HEK293 (cell line): ENCODE measurements around the gene CCDC87.

Experiments used
- CTCF ChIA-PET: fragments of 350-600 bp; formaldehyde crosslinking; extraction: SDS; loops from one replicate; lab custom pipeline; 2021; ENCODE audit warnings: antibody characterized with exemption; lab: Yijun Ruan, JAX
- POLR2A ChIA-PET: fragments of 300-600 bp; formaldehyde crosslinking; extraction: SDS; loops from one replicate; lab custom pipeline; 2020; ENCODE audit warnings: antibody characterized with exemption, inconsistent platforms; lab: Yijun Ruan, JAX
- H3K27ac ChIP-seq: fragments of 200-500 bp; sonication (Bioruptor generic); 2 replicates; pipeline ENCODE4 v1.5.1; 2014; ENCODE audit warnings: low read depth, low read length, control low read depth, inconsistent platforms; ENCODE audit errors: extremely low read depth
- H3K36me3 ChIP-seq, 2 experiments: fragments of 200-500 bp in 1 of 2; sonication (Bioruptor generic) in 1 of 2; 1 replicate in 1 of 2; 2 replicates in 1 of 2; pipeline ENCODE4 v1.5.1; 2014 to 2017; ENCODE audit warnings: inconsistent platforms in 2 of 2, low read length in 2 of 2; ENCODE audit not compliant: control insufficient read depth in 2 of 2, insufficient read depth in 1 of 2
- H3K4me1 ChIP-seq: fragments of 200-500 bp; sonication (Bioruptor generic); 2 replicates; pipeline ENCODE4 v1.5.1; 2014; ENCODE audit warnings: mild to moderate bottlenecking, low read length, inconsistent platforms; ENCODE audit not compliant: control insufficient read depth, insufficient read depth
- H3K4me3 ChIP-seq: 2 replicates; pipeline ENCODE4 v1.5.1; 2011; ENCODE audit warnings: low read depth, mild to moderate bottlenecking, control low read depth, low read length, moderate library complexity
- H3K9me3 ChIP-seq: fragments of 200-500 bp; sonication (Bioruptor generic); 2 replicates; pipeline ENCODE4 v1.5.1; 2014; ENCODE audit warnings: low read depth, low read length, inconsistent platforms; ENCODE audit not compliant: control insufficient read depth, insufficient read depth
- MEIS1 ChIP-seq: sonication (generic); formaldehyde crosslinking; IDR thresholded peaks from 2 replicates; pipeline ENCODE4 v1.8.1; 2022; ENCODE audit warnings: missing genetic modification reagents, mild to moderate bottlenecking, borderline replicate concordance
- SP7 ChIP-seq: fragments of 450-650 bp; formaldehyde crosslinking; IDR thresholded peaks from 2 replicates; pipeline ENCODE4 v1.5.1; 2016; ENCODE audit warnings: missing biosample characterization, missing genetic modification characterization
- ZBTB48 ChIP-seq: fragments of 450-650 bp; formaldehyde crosslinking; IDR thresholded peaks from 2 replicates; pipeline ENCODE4 v1.5.1; 2016; ENCODE audit warnings: missing biosample characterization, missing genetic modification characterization
- ZBTB49 ChIP-seq: fragments of 450-650 bp; formaldehyde crosslinking; IDR thresholded peaks from 2 replicates; pipeline ENCODE4 v1.5.1; 2016; ENCODE audit warnings: missing biosample characterization, missing genetic modification characterization, low read depth
- ZBTB6 ChIP-seq: fragments of 450-650 bp; formaldehyde crosslinking; IDR thresholded peaks from 2 replicates; pipeline ENCODE4 v1.5.1; 2017; ENCODE audit warnings: missing biosample characterization, missing genetic modification characterization
- ZNF157 ChIP-seq: fragments of 450-650 bp; formaldehyde crosslinking; IDR thresholded peaks from 2 replicates; pipeline ENCODE4 v1.5.1; 2016; ENCODE audit warnings: missing biosample characterization, missing genetic modification characterization
- ZNF169 ChIP-seq: fragments of 450-650 bp; formaldehyde crosslinking; IDR thresholded peaks from 2 replicates; pipeline ENCODE4 v1.5.1; 2016; ENCODE audit warnings: missing biosample characterization, missing genetic modification characterization
- ZNF362 ChIP-seq: fragments of 450-650 bp; formaldehyde crosslinking; IDR thresholded peaks from 2 replicates; pipeline ENCODE4 v1.5.1; 2016; ENCODE audit warnings: missing biosample characterization, missing genetic modification characterization
- ZNF366 ChIP-seq: fragments of 450-650 bp; formaldehyde crosslinking; conservative IDR thresholded peaks from 2 replicates; pipeline ENCODE4 v1.5.1; 2016; ENCODE audit warnings: missing biosample characterization, missing genetic modification characterization
- ZNF404 ChIP-seq: fragments of 450-650 bp; formaldehyde crosslinking; IDR thresholded peaks from 2 replicates; pipeline ENCODE4 v1.5.1; 2017; ENCODE audit warnings: missing biosample characterization, missing genetic modification characterization
- ZNF510 ChIP-seq: fragments of 450-650 bp; formaldehyde crosslinking; IDR thresholded peaks from 2 replicates; pipeline ENCODE4 v1.5.1; 2018; ENCODE audit warnings: mild to moderate bottlenecking, missing genetic modification characterization, missing biosample characterization; ENCODE audit not compliant: insufficient replicate concordance
- ZNF529 ChIP-seq: fragments of 450-650 bp; formaldehyde crosslinking; IDR thresholded peaks from 2 replicates; pipeline ENCODE4 v1.5.1; 2017; ENCODE audit warnings: missing genetic modification characterization, missing biosample characterization; ENCODE audit not compliant: insufficient replicate concordance
- ZNF555 ChIP-seq: fragments of 450-650 bp; formaldehyde crosslinking; conservative IDR thresholded peaks from 2 replicates; pipeline ENCODE4 v1.5.1; 2017; ENCODE audit warnings: missing biosample characterization, mild to moderate bottlenecking, missing genetic modification characterization, inconsistent platforms
- ZNF580 ChIP-seq: fragments of 450-650 bp; formaldehyde crosslinking; IDR thresholded peaks from 2 replicates; pipeline ENCODE4 v1.5.1; 2016; ENCODE audit warnings: missing biosample characterization, missing genetic modification characterization
- ZNF658 ChIP-seq: fragments of 450-650 bp; formaldehyde crosslinking; IDR thresholded peaks from 2 replicates; pipeline ENCODE4; 2016; ENCODE audit warnings: missing biosample characterization, missing genetic modification characterization
- ZNF76 ChIP-seq: fragments of 450-650 bp; formaldehyde crosslinking; IDR thresholded peaks from 2 replicates; pipeline ENCODE4; 2016; ENCODE audit warnings: low read depth, missing biosample characterization, missing genetic modification characterization, borderline replicate concordance
- ZNF830 ChIP-seq: fragments of 450-650 bp; IDR thresholded peaks from 2 replicates; pipeline ENCODE4 v1.5.0; 2018; ENCODE audit warnings: missing biosample characterization, missing genetic modification characterization, low read depth, mild to moderate bottlenecking, moderate library complexity
- TF ChIP-seq, protein P1 (sequence below): fragments of 450-650 bp; formaldehyde crosslinking; IDR thresholded peaks from 2 replicates; pipeline ENCODE4 v1.5.1; 2016; ENCODE audit warnings: missing biosample characterization, missing genetic modification characterization
- TF ChIP-seq, protein P2 (sequence below): fragments of 450-650 bp; formaldehyde crosslinking; optimal IDR thresholded peaks from 2 replicates; pipeline ENCODE3; 2016; ENCODE audit warnings: missing biosample characterization, mild to moderate bottlenecking, missing genetic modification characterization

CCDC87 gene

GRCh38 chr11:66568124-66568916 lies 24.5 kb downstream of the CCDC87 start, which contains the start of gene CTSF:
Gene CTSF (minus strand): TSS chr11:66568606. CDS start chr11:66568486, 120 bp downstream.
- POLR2A ChIA-PET: interaction anchor here (0.6 to 1.1 kb wide), 2 partner anchors 22 to 102 kb away, joined by 3 to 4 read pairs; partner anchors contain the start of gene ZDHHC24
- no peak within 1 kb of the TSS for H3K27ac ChIP-seq
- CTCF ChIA-PET: interaction anchor here (0.6 to 1.1 kb wide), 2 partner anchors 110 to 160 kb away, joined by 3 to 4 read pairs; no protein-coding TSS in a partner anchor

DNA sequence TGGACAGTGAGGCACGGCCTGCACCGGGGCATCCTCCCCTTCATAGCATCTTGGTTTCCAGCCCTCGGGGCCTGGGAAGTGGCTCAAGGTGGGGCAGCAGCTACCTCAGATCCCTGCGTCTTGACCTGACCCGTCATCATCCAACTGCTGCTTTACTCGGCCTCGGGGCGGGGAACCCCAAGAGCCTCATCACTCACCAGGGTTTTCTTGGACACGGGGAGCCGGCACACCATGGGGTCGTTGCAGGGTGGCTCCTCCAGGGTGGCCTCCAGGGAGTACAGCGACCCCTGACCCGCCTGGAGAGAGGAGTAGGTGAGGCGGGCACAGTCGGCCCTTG lies 25.1 kb downstream of the CCDC87 start:
- Histone ChIP-seq H3K4me3 (no peak overlapping the region), H3K27ac (no peak overlapping the region), H3K36me3 (no peaks in the 10 kb centered on the region), H3K4me1 (no peaks in the 10 kb centered on the region), H3K9me3 (no peaks in the 10 kb centered on the region)
- POLR2A ChIA-PET: interaction anchor here (0.6 kb wide), 1 partner anchor 101 kb away, joined by 3 read pairs; no protein-coding TSS in a partner anchor
- TF ChIP-seq ZNF366 (no peak), ZNF830 (tag by site-specific recombination) (no peak), ZNF362 (tag by site-specific recombination) (no peak), ZNF580 (tag by site-specific recombination) (no peak), ZNF169 (no peak)
- TF ChIP-seq, protein P1, sequence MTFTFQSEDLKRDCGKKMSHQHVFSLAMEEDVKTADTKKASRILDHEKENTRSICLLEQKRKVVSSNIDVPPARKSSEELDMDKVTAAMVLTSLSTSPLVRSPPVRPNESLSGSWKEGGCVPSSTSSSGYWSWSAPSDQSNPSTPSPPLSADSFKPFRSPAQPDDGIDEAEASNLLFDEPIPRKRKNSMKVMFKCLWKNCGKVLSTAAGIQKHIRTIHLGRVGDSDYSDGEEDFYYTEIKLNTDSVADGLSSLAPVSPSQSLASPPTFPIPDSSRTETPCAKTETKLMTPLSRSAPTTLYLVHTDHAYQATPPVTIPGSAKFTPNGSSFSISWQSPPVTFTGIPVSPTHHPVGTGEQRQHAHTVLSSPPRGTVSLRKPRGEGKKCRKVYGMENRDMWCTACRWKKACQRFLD (tag by site-specific recombination): no peak
- CTCF ChIA-PET: interaction anchor here (0.6 to 1.1 kb wide), 3 partner anchors 10 to 159 kb away, joined by 3 to 4 read pairs (median 4); no protein-coding TSS in a partner anchor

More at GRCh38 chr11:66568124-66568916, 24.5 kb downstream of the CCDC87 start, which contains the start of gene CTSF:
- no peak for TF ChIP-seq ZNF555 (tag by site-specific recombination)
- no peak for TF ChIP-seq ZBTB49 (tag by site-specific recombination)
- TF ChIP-seq ZBTB6 (tag by site-specific recombination): no peak
- TF ChIP-seq ZNF76 (tag by site-specific recombination): no peak
- TF ChIP-seq ZNF404 (tag by site-specific recombination): no peak
- no peak for TF ChIP-seq ZNF658 (tag by site-specific recombination)
- no peak for TF ChIP-seq ZNF510 (tag by site-specific recombination)
- no peak for TF ChIP-seq ZNF529 (tag by site-specific recombination)
- TF ChIP-seq MEIS1 (CRISPR knock-in tag): no peak
- TF ChIP-seq SP7: no peak
- TF ChIP-seq ZBTB48: no peak
- no peak for TF ChIP-seq ZNF157 (tag by site-specific recombination)
- TF ChIP-seq, protein P2, sequence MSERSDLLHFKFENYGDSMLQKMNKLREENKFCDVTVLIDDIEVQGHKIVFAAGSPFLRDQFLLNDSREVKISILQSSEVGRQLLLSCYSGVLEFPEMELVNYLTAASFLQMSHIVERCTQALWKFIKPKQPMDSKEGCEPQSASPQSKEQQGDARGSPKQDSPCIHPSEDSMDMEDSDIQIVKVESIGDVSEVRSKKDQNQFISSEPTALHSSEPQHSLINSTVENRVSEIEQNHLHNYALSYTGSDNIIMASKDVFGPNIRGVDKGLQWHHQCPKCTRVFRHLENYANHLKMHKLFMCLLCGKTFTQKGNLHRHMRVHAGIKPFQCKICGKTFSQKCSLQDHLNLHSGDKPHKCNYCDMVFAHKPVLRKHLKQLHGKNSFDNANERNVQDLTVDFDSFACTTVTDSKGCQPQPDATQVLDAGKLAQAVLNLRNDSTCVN (tag by site-specific recombination): no peak
- Histone ChIP-seq H3K36me3 (no peaks in the 10 kb centered on the region), H3K4me1 (no peaks in the 10 kb centered on the region), H3K4me3 (no peak within 1 kb of the TSS), H3K9me3 (no peaks in the 10 kb centered on the region)
